GM12874 (cell line): ENCODE data around the gene PLEKHM3.

Experiments
- CTCF ChIP-seq: IDR thresholded peaks from 2 replicates; pipeline ENCODE4 v1.5.1; 2011; ENCODE audit warnings: low read depth, mild to moderate bottlenecking, control low read depth, low read length, moderate library complexity; ENCODE audit not compliant: insufficient read depth

Gene PLEKHM3

GRCh38 chr2:207953354-207953753, 72.0 kb downstream of the PLEKHM3 start:
- no peak for TF ChIP-seq CTCF

- no peak for TF ChIP-seq CTCF
Measured at GRCh38 chr2:207952564-207953345, 72.6 kb downstream of the PLEKHM3 start.

GRCh38 chr2:207951734-207952470, 73.4 kb downstream of the PLEKHM3 start:
- no peak for TF ChIP-seq CTCF

GRCh38 chr2:207950761-207951114, 74.6 kb downstream of the PLEKHM3 start:
- TF ChIP-seq CTCF, result no peak

- no peak for TF ChIP-seq CTCF
Measured at GRCh38 chr2:207950063-207950760, 75.1 kb downstream of the PLEKHM3 start.

- no peak for TF ChIP-seq CTCF
Measured at GRCh38 chr2:207944979-207945600, 80.2 kb downstream of the PLEKHM3 start.

- no peak for TF ChIP-seq CTCF
Measured at GRCh38 chr2:207944334-207944733, 81.0 kb downstream of the PLEKHM3 start.
